K562 (cell line): ENCODE measurements around the gene RELL2. TPM values are rescaled to one million over a fixed set of nuclear protein-coding genes. Genes with fewer than 3 reads are reported as not detected.

Experiments used
- ATF1 ChIP-seq, 2 experiments: fragments of 450-650 bp in 1 of 2; IDR thresholded peaks; 2 replicates each; pipeline ENCODE4 v1.6.1; 2016; ENCODE audit warnings: missing compliant biosample characterization in 1 of 2, missing genetic modification characterization in 1 of 2
- EP400 ChIP-seq: fragments of 450-650 bp; IDR thresholded peaks from 2 replicates; pipeline ENCODE4 v1.6.1; 2017; ENCODE audit warnings: antibody characterized with exemption, mild to moderate bottlenecking, moderate library complexity
- HNRNPL ChIP-seq: fragments of 200-400 bp; formaldehyde crosslinking; IDR thresholded peaks from 2 replicates; pipeline ENCODE4 v1.6.1; 2017; ENCODE audit warnings: low read depth, mild to moderate bottlenecking, low read length
- ILK ChIP-seq: fragments of 450-650 bp; IDR thresholded peaks from 2 replicates; pipeline ENCODE4 v1.6.1; 2016; ENCODE audit warnings: missing genetic modification characterization, low read depth, mild to moderate bottlenecking, missing compliant biosample characterization, moderate library complexity, borderline replicate concordance
- KLF16 ChIP-seq: IDR thresholded peaks from 2 replicates; pipeline ENCODE4 v1.6.1; 2016; ENCODE audit warnings: antibody characterized with exemption
- MAZ ChIP-seq, 2 experiments: fragments of 450-650 bp in 1 of 2; sonication (generic) in 1 of 2; formaldehyde crosslinking; IDR thresholded peaks in 1 of 2; conservative IDR thresholded peaks in 1 of 2; 2 replicates each; pipeline versions ENCODE4 v1.4.0 to v1.5.0; 2020; ENCODE audit warnings: mild to moderate bottlenecking in 1 of 2, missing genetic modification reagents in 1 of 2
- MEF2A ChIP-seq: IDR thresholded peaks from 2 replicates; pipeline ENCODE4 v1.6.1; 2011; ENCODE audit warnings: low read depth, mild to moderate bottlenecking, low read length, moderate library complexity; ENCODE audit not compliant: control insufficient read depth
- PHTF2 ChIP-seq: fragments of 250-450 bp; sonication (Bioruptor Pico); IDR thresholded peaks from 2 replicates; pipeline ENCODE4 v1.5.0; 2021; ENCODE audit warnings: mild to moderate bottlenecking
- THAP12 ChIP-seq: fragments of 250-450 bp; sonication (Bioruptor Pico); IDR thresholded peaks from 2 replicates; pipeline ENCODE4 v1.9.0; 2021; ENCODE audit warnings: mild to moderate bottlenecking, inconsistent platforms
- TRIM25 ChIP-seq: fragments of 450-650 bp; IDR thresholded peaks from 2 replicates; pipeline ENCODE4 v1.7.0; 2016; ENCODE audit warnings: borderline replicate concordance
- ZC3H8 ChIP-seq: fragments of 450-650 bp; IDR thresholded peaks from 2 replicates; pipeline ENCODE4 v1.6.1; 2017
- ZNF449 ChIP-seq: fragments of 250-450 bp; sonication (Bioruptor Pico); IDR thresholded peaks from 2 replicates; pipeline ENCODE4 v1.8.0; 2022; ENCODE audit warnings: moderate library complexity, mild to moderate bottlenecking, inconsistent platforms
- ZNF518B ChIP-seq: fragments of 250-450 bp; sonication (Bioruptor Pico); IDR thresholded peaks from 2 replicates; pipeline ENCODE4 v1.5.0; 2021; ENCODE audit warnings: mild to moderate bottlenecking, moderate library complexity
- ZNF699 ChIP-seq: fragments of 250-450 bp; sonication (Bioruptor Pico); IDR thresholded peaks from 2 replicates; pipeline ENCODE4 v1.8.0; 2021; ENCODE audit warnings: mild to moderate bottlenecking, moderate library complexity; ENCODE audit not compliant: insufficient replicate concordance
- polyA plus RNA-seq, 8 experiments: library from polyadenylated mRNA; depleted of rRNA in 4 of 8; stranded (reverse) in 5 of 8; unstranded in 3 of 8; fragments of >200 nt; fragmentation: Nextera tagmentation in 2 of 8; fragmentation: Illumina TruSeq in 1 of 8; extraction: Ambion mirVana in 2 of 8; extraction: Trizol in 1 of 8; gene quantifications; 2 replicates each; pipeline versions ENCODE4 v1.2.1 to v1.2.3, GENCODE V29; 2011 to 2014; ENCODE audit warnings: inconsistent platforms in 1 of 8, missing spikeins in 1 of 8
- total RNA-seq, 7 experiments: library from RNA; depleted of rRNA in 6 of 7; stranded (reverse); fragments of >200 nt in 6 of 7; fragmentation: Illumina TruSeq in 2 of 7; extraction: Trizol in 2 of 7; gene quantifications; 2 replicates each; pipeline versions ENCODE4 v1.2.1 to v1.2.3, GENCODE V29; 2011 to 2021; ENCODE audit warnings: low replicate concordance in 1 of 7

The RELL2 gene
- total and polyA plus RNA-seq, 9 of the 15 experiments (the other 6 are each of a cell fraction or from before 2014, with no cell fraction given) = 0.06 to 36.0 (median 14.3) TPM

- TF ChIP-seq MEF2A = no peak
- no peak for TF ChIP-seq ZNF449 (CRISPR knock-in tag)
- no peak for TF ChIP-seq KLF16
- TF ChIP-seq TRIM25 = no peak
- no peak for TF ChIP-seq ZNF699 (CRISPR knock-in tag)
- TF ChIP-seq PHTF2 (CRISPR knock-in tag) = no peak
- TF ChIP-seq THAP12 (CRISPR knock-in tag) = peak; percentile 89
- TF ChIP-seq ZC3H8 = no peak
- TF ChIP-seq HNRNPL = no peak
- TF ChIP-seq ILK (tag) = no peak
- TF ChIP-seq MAZ (CRISPR knock-in tag; conservative IDR thresholded peaks at IDR 0.05 in 1 of 2, IDR thresholded peaks at IDR 0.05 in 1 of 2) = peak in 1 of 2 experiments; percentile 75; a peak in 2 of 4 replicates
- TF ChIP-seq ZNF518B (CRISPR knock-in tag) = no peak
- no peak; the same call in 1 of the 2 replicates for TF ChIP-seq EP400
- TF ChIP-seq ATF1 (CRISPR knock-in tag; IDR thresholded peaks at IDR 0.05) = no peak
- peak; percentile 87 for TF ChIP-seq ATF1 (tag; IDR thresholded peaks at IDR 0.05)
These were observed at the start of gene RELL2, which contains the start of gene HDAC3 (continued) for GRCh38 chr5:141636413-141637122.
